A549 treated with ZK216348 at 1 μM for 4 hours (cell line): ENCODE measurements around the gene SPAG5. TPM values are rescaled to one million over a fixed set of nuclear protein-coding genes. Genes with fewer than 3 reads are reported as not detected.

Source experiments
- total RNA-seq: library from RNA; stranded (reverse); fragments of 200-300 nt; extraction: Qiagen RNA extraction; gene quantifications from 5 replicates; pipeline ENCODE4 v1.2.3, GENCODE V29; 2022; ENCODE audit warnings: low read depth

Gene SPAG5
- total RNA-seq = 76.7 to 85.2 TPM (median 79.1 TPM) in 5 replicates

GRCh38 chr17:28598799-28599310 is at the start of gene SPAG5:
TSS of gene SPAG5 (minus strand) at chr17:28599025. CDS start at chr17:28598946, 79 bp downstream.

GRCh38 chr17:28644787-28645575 is 46.2 kb upstream of the SPAG5 start, which contains the start of gene BLTP2:
TSS of gene BLTP2 (minus strand) at chr17:28645158. CDS start at chr17:28645056, 102 bp downstream.

GRCh38 chr17:28613931-28614381 is 15.1 kb upstream of the SPAG5 start, which contains the start of gene RSKR:
TSS of gene RSKR (minus strand) at chr17:28614185. CDS start at chr17:28614161, 24 bp downstream.

GRCh38 chr17:28576758-28577465 is 21.9 kb downstream of the SPAG5 start, which contains the start of gene ALDOC:
TSS of gene ALDOC (minus strand) at chr17:28576895. CDS start at chr17:28575532, 1,363 bp downstream.

GRCh38 chr17:28571361-28572122 is 27.3 kb downstream of the SPAG5 start, which contains the start of gene PIGS:
TSS of gene PIGS (minus strand) at chr17:28571524. CDS start at chr17:28571496, 28 bp downstream.

GRCh38 chr17:28552176-28552999 is 46.4 kb downstream of the SPAG5 start, which contains the start of gene UNC119:
TSS of gene UNC119 (minus strand) at chr17:28552624. CDS start at chr17:28552557, 67 bp downstream.

Other genes starting within 250 kb of the SPAG5 start
- gene POLDIP2, start 241.5 kb downstream of the SPAG5 start, total RNA-seq = 124 to 172 TPM (median 167 TPM) in 5 replicates
- not detected in 5 replicates for gene SEBOX, start 233.8 kb downstream of the SPAG5 start, total RNA-seq
- gene VTN, start 228.7 kb downstream of the SPAG5 start, total RNA-seq = 16.2 to 21.8 TPM (median 18.5 TPM) in 5 replicates
- 4.8 to 7.8 TPM (median 5.4 TPM) in 5 replicates for gene SARM1, start 227.3 kb downstream of the SPAG5 start, total RNA-seq
- gene SLC46A1, start 192.8 kb downstream of the SPAG5 start, total RNA-seq = 13.8 to 24.9 TPM (median 20.2 TPM) in 5 replicates
- 0.08 to 0.20 TPM (median 0.16 TPM) in 5 replicates for gene SLC13A2, start 125.4 kb downstream of the SPAG5 start, total RNA-seq
- 0.05 to 0.07 TPM in 2 of 5 replicates, not detected in the others for gene FOXN1, start 92.7 kb downstream of the SPAG5 start, total RNA-seq
- gene UNC119, start 46.4 kb downstream of the SPAG5 start, total RNA-seq = 21.0 to 36.1 TPM (median 33.5 TPM) in 5 replicates
- 53.5 to 67.3 TPM (median 60.9 TPM) in 5 replicates for gene PIGS, start 27.5 kb downstream of the SPAG5 start, total RNA-seq
- 2.0 to 3.2 TPM (median 2.1 TPM) in 5 replicates for gene ALDOC, start 22.1 kb downstream of the SPAG5 start, total RNA-seq
- gene RSKR, start 15.2 kb upstream of the SPAG5 start, total RNA-seq = 2.9 to 5.4 TPM (median 4.7 TPM) in 5 replicates
- 61.0 to 66.2 TPM (median 61.5 TPM) in 5 replicates for gene BLTP2, start 46.1 kb upstream of the SPAG5 start, total RNA-seq
- 67.9 to 89.2 TPM (median 82.9 TPM) in 5 replicates for gene SDF2, start 62.9 kb upstream of the SPAG5 start, total RNA-seq
- 60.7 to 79.0 TPM (median 77.6 TPM) in 5 replicates for gene SUPT6H, start 63.2 kb upstream of the SPAG5 start, total RNA-seq
- gene PROCA1, start 112.9 kb upstream of the SPAG5 start, total RNA-seq = 1.1 to 1.8 TPM (median 1.4 TPM) in 5 replicates
- 209 to 253 TPM (median 243 TPM) in 5 replicates for gene RAB34, start 118.8 kb upstream of the SPAG5 start, total RNA-seq
- gene RPL23A, start 121.0 kb upstream of the SPAG5 start, total RNA-seq = 1,899 to 3,039 TPM (median 2,180 TPM) in 5 replicates
- gene TLCD1, start 127.2 kb upstream of the SPAG5 start, total RNA-seq = 31.0 to 54.2 TPM (median 46.9 TPM) in 5 replicates
- 2.2 to 5.0 TPM (median 4.8 TPM) in 5 replicates for gene NEK8, start 129.8 kb upstream of the SPAG5 start, total RNA-seq
- 41.3 to 86.1 TPM (median 77.9 TPM) in 5 replicates for gene TRAF4, start 145.0 kb upstream of the SPAG5 start, total RNA-seq
- 26.8 to 41.1 TPM (median 35.3 TPM) in 5 replicates for gene FAM222B, start 243.8 kb upstream of the SPAG5 start, total RNA-seq